ENCODE results near the gene CARD9.

- TF ChIP-seq CTCF (IDR thresholded peaks at IDR 0.05), result no peak
- TF ChIP-seq POLR2A (IDR thresholded peaks at IDR 0.05), result peak in 2 of 3 donors; percentile 24 to 51
These were observed 31.7 kb downstream of the CARD9 start for GRCh38 chr9:136341769-136342168.
